Loucy (cell line): ENCODE data around the gene RPH3AL.

Source experiments
- EZH2phosphoT487 ChIP-seq: fragments of 200-600 bp; IDR thresholded peaks from 2 replicates; pipeline ENCODE4 v1.6.1; 2018; ENCODE audit warnings: antibody characterized with exemption, mild to moderate bottlenecking, moderate library complexity, borderline replicate concordance
- TF ChIP-seq, protein P1 (sequence below): fragments of 200-600 bp; sonication (generic); conservative IDR thresholded peaks from 2 replicates; pipeline ENCODE4 v1.5.1; 2014; ENCODE audit warnings: mild to moderate bottlenecking, antibody characterized with exemption, low read length

GRCh38 chr17:223723-224471 lies 128.7 kb downstream of the RPH3AL start:
- TF ChIP-seq, protein P1, sequence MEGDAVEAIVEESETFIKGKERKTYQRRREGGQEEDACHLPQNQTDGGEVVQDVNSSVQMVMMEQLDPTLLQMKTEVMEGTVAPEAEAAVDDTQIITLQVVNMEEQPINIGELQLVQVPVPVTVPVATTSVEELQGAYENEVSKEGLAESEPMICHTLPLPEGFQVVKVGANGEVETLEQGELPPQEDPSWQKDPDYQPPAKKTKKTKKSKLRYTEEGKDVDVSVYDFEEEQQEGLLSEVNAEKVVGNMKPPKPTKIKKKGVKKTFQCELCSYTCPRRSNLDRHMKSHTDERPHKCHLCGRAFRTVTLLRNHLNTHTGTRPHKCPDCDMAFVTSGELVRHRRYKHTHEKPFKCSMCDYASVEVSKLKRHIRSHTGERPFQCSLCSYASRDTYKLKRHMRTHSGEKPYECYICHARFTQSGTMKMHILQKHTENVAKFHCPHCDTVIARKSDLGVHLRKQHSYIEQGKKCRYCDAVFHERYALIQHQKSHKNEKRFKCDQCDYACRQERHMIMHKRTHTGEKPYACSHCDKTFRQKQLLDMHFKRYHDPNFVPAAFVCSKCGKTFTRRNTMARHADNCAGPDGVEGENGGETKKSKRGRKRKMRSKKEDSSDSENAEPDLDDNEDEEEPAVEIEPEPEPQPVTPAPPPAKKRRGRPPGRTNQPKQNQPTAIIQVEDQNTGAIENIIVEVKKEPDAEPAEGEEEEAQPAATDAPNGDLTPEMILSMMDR: no peak
- no peak for TF ChIP-seq EZH2phosphoT487
